ENCODE data around the gene VPS9D1.

The VPS9D1 gene

DNA sequence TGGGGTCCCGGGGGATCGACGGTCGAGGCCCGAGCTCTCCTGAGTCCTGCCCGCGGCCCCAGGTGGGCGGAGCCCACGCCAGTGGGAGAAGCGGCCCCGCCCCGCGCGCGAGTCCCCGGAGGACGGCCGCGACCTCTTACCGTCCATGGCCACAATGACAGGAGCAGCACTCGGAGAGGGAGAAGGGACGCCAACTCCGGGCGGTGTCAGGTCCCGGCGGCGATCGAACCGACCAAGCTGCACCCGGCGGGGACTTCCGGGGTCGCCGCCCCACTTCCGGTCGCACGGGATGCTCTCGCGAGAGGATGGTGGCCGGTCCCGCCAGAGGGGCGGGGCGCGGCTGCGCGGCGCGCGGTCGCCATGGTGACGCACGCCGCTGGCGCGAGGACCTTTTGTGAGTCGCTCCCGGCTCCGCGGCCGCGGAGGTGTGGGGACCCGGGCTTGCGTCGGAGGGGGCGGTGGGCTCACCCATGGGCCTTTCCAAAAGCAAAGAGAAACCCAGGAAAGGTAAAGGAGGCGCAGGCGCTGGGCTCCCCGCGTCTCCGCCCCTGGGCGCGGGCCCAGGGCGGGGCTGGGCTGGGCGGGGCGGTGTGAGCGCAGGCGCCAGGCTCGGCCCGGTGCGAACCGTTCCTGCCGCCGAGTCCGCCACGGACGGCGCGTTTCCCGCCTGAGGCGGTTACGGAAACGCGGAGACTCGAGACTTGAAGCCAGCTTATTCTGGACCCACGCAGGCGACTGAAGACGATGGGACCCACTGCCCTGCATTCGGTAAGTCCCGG is 63.1 kb downstream of the VPS9D1 start, which contains the start of the genes CHMP1A and SPATA33:
TSS of gene CHMP1A (minus strand) at position 267 of the 779 bp plus-strand sequence. CDS start at position 147, 120 bp downstream.
TSS of gene SPATA33 (plus strand) at position 395 of the 779 bp plus-strand sequence. CDS start at position 471, 76 bp downstream.
- DNase-seq, result peak; percentile 94

Measured in CD4-positive, alpha-beta T cell treated with Interleukin-12 subunit alpha and Interleukin-12 subunit beta, for 1 hour (primary cell).